Measurements from ENCODE around the gene CR2.

The CR2 gene

DNA sequence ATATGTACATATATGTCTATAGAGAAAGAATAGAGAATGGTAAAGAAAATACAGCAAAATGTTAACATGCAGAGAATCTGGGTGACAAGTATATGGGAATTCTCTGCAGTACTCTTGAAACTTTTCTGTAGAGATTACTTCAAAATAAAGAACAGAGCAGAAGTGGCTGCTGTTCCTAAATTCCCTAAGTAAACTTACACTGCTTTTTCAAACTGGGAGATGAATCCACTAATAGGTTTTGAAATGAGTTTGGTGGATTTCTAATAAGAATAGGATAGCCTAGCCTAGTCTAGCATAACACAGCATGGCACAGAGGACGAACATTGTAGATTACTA is 450 bp upstream of the CR2 start:
- no peak for TF ChIP-seq ZFX (IDR thresholded peaks at IDR 0.05; ENCODE audit: borderline replicate concordance)
- TF ChIP-seq, protein P1, sequence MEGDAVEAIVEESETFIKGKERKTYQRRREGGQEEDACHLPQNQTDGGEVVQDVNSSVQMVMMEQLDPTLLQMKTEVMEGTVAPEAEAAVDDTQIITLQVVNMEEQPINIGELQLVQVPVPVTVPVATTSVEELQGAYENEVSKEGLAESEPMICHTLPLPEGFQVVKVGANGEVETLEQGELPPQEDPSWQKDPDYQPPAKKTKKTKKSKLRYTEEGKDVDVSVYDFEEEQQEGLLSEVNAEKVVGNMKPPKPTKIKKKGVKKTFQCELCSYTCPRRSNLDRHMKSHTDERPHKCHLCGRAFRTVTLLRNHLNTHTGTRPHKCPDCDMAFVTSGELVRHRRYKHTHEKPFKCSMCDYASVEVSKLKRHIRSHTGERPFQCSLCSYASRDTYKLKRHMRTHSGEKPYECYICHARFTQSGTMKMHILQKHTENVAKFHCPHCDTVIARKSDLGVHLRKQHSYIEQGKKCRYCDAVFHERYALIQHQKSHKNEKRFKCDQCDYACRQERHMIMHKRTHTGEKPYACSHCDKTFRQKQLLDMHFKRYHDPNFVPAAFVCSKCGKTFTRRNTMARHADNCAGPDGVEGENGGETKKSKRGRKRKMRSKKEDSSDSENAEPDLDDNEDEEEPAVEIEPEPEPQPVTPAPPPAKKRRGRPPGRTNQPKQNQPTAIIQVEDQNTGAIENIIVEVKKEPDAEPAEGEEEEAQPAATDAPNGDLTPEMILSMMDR (IDR thresholded peaks at IDR 0.05) = no peak
- no peak overlapping the region for H3K27ac ChIP-seq

DNA sequence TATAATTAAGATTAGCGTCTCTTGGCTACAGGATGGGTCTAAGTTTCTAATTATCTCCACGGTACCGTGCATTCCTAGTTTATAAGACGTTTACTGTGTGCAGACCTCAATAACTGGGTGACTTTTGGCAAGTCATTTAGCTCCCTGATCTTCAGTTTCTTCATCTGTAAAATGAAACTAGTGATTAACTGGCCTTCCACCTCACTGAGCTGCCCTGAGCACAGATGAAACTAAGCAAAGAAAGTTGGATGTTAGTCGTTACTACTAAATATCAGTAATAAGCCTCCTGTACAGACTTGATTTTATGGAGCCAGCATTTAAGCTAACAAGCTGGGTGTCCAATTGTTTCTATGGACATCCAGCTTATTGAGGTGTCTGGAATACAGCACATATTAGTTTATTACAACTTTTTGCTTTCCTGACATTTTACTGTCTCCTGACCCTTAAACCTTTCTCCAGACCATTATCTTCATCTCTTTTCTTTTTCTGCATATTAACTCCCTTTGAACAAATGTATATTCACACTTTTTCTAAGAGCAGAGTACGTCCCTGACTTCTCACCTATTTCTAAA is 1.1 kb downstream of the CR2 start:
- no peak overlapping the region for H3K27ac ChIP-seq

DNA sequence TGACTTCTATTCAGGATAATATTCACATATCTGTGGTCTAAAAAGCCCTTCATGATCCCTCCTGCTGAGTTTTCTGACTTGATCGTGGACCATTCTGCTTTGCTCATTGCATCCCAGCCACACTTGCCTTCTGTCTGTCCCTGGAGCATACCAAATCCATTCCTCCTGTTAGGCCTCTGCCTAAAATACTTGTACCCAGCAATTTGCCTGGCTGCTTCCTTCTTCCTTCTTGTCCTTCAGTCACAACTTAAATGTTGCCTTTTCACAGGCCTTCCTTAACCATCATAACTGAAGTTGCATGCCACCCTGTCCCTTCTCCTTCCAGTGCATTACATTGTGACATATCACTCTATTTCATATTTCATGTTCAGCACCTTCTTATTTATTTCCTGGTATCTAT is 4.3 kb downstream of the CR2 start:
- TF ChIP-seq, protein P1 (IDR thresholded peaks at IDR 0.05) = no peak
- no peak for TF ChIP-seq ZFX (IDR thresholded peaks at IDR 0.05; ENCODE audit: borderline replicate concordance)
- no peak overlapping the region for H3K27ac ChIP-seq

More for the DNA sequence above, 1.1 kb downstream of the CR2 start:
- no peak for TF ChIP-seq ZFX (IDR thresholded peaks at IDR 0.05; ENCODE audit: borderline replicate concordance)
- TF ChIP-seq, protein P1 (IDR thresholded peaks at IDR 0.05) = no peak

DNA sequence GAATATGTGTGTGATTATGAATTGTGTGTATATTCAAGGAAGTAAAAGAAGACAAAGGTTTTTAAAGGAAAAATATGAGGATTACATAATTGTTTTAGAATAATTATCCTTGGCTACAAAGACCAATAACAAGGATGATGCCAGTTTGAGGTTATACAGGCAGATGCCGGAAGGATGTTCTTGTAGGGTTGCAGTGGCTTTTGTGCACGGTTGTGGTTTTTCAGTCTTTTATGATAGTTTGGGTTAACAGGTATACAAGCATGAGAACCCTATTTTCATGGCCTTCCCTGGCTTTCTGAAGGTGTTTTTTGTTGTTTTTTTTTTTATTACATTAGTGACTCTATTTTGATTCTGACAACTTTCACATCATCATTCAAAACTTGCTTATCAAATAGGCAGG is 4.9 kb downstream of the CR2 start:
- TF ChIP-seq, protein P1 (IDR thresholded peaks at IDR 0.05) = no peak
- TF ChIP-seq ZFX (IDR thresholded peaks at IDR 0.05; ENCODE audit: borderline replicate concordance) = no peak
- H3K27ac ChIP-seq = no peak overlapping the region

DNA sequence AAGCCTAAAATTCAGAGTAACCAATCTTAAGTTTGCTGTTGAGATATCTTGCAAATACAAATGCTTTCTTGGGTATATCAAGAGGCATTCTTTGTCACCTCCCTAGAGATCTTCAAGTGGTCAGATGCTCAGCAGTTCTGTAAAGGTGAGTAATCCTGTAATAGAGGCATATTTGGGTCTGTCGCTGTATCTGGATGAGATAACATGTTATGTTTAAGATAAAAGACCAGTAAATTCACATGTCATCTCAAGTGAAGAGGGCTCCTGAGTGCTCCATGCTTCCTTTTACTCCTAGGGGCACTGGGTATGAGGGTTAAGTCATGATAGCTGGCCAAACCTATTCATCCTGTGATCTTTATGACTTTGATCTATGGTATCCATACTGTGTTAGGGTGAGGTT is 7.5 kb downstream of the CR2 start:
- TF ChIP-seq, protein P1 (IDR thresholded peaks at IDR 0.05) = no peak
- no peak for TF ChIP-seq ZFX (IDR thresholded peaks at IDR 0.05; ENCODE audit: borderline replicate concordance)
- H3K27ac ChIP-seq = no peak overlapping the region

DNA sequence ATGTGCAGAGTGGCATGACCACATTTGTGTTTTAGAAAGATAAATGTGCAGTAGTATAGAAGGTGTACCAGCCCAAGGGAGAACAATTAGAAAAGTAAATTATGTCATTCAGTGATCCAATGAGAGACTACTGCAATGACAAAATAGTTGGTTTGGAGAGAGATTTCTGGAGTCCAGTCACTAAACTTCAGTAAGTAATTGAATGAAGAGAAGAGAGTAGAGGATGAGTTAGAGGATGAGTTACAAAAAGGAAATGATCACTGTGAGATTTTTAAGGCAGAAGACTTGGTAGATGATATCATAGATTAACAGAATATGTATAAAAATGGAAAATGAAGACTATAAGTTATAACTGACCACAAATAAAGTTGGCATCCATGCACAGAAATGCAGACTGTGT is 8.4 kb downstream of the CR2 start:
- no peak overlapping the region for H3K27ac ChIP-seq
- TF ChIP-seq, protein P1 (IDR thresholded peaks at IDR 0.05) = no peak
- TF ChIP-seq ZFX (IDR thresholded peaks at IDR 0.05; ENCODE audit: borderline replicate concordance) = no peak

DNA sequence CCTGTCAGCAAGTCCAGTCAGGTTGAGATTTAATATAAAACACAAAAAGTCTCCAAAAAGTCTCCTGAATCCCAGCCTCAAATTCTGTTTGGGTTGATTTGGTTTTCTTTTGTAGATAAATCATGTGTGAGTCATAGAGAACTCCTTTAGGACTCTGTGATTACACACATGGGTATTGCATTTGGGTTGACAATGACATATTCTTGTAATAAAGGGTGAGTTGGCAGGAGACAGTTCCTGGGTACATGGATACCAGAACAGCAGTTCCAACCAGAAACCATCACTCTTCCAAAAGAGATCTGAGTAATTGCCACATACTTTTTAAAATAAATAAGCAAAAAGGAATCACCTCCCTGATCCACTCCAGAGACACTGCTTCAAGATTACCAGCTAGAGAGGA is 8.9 kb downstream of the CR2 start:
- no peak overlapping the region for H3K27ac ChIP-seq
- no peak for TF ChIP-seq ZFX (IDR thresholded peaks at IDR 0.05; ENCODE audit: borderline replicate concordance)
- TF ChIP-seq, protein P1 (IDR thresholded peaks at IDR 0.05) = no peak
